Measurements from ENCODE around the gene SLC8A2. TPM values are rescaled to one million over a fixed set of nuclear protein-coding genes. Genes with fewer than 3 reads are reported as not detected.
"Not testable (repeated sequence)": the region's sequence is repeated elsewhere in the genome, so short reads cannot be mapped to it uniquely, and the experiment has no call there.

SLC8A2 gene
- polyA plus RNA-seq, 1 donor (not counting 4 experiments of a cell fraction or from before 2014, with no cell fraction given): 0.17 TPM

DNA sequence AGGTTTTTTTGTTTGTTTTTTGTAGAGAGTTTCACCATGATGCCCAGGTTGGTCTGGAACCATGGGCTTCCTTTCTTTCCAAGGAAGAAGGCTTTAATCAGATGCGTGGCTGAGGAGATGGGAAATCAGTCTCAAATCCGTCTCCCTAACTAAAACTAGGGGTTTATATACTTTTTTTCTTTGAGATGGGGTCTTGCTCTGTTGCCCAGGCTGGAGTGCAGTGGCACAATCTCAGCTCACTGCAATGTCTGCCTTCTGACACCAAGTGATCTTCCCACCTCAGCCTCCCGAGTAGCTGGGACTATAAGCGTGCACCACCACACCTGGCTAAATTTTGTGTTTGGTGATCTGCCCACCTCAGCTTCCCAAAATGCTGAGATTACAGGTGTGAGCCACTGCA lies 87.2 kb downstream of the SLC8A2 start:
- DNase-seq (ENCODE audit: low read depth, low spot score); H3K4me2 ChIP-seq (ENCODE audit: control insufficient read depth, extremely low read depth, insufficient read depth, low read depth, low read length); H3K9me1 ChIP-seq (ENCODE audit: control insufficient read depth, extremely low read depth, insufficient read depth, low read length); FAIRE-seq; H3K27ac ChIP-seq (ENCODE audit: control insufficient read depth, insufficient read depth, low read length); H3K4me1 ChIP-seq (ENCODE audit: control insufficient read depth, extremely low read depth, insufficient read depth, low read length); H2AFZ ChIP-seq (ENCODE audit: control insufficient read depth, low read length); dilution Hi-C loops (cut with MboI; ENCODE audit: extremely low pct_ligation_motif_present, low sequenced_read_pairs); H3K4me3 ChIP-seq (ENCODE audit: control insufficient read depth in 2 of 3, extremely low read depth in 1 of 3, insufficient read depth in 2 of 3, low read depth in 1 of 3, low read length in 3 of 3); H3K27me3 ChIP-seq (ENCODE audit: control insufficient read depth, extremely low read depth, insufficient read depth, low read length); H4K20me1 ChIP-seq (ENCODE audit: control insufficient read depth, extremely low read depth, insufficient read depth, low read length); H3K9ac ChIP-seq (ENCODE audit: control insufficient read depth, extremely low read depth, insufficient read depth, low read length); H3K79me2 ChIP-seq (ENCODE audit: control insufficient read depth, insufficient read depth, low read length); H3K9me3 ChIP-seq (ENCODE audit: control insufficient read depth, low read depth, low read length): not testable (repeated sequence)
- peaks cover 20% of the 10 kb centered on the region in 2 experiments for H3K36me3 ChIP-seq (ENCODE audit: control insufficient read depth in 2 of 2, extremely low read depth in 1 of 2, insufficient read depth in 2 of 2, low read length in 2 of 2)

GRCh38 chr19:47383890-47384289 lies 87.8 kb downstream of the SLC8A2 start:
- H3K4me1 ChIP-seq (ENCODE audit: control insufficient read depth, extremely low read depth, insufficient read depth, low read length); H3K27me3 ChIP-seq (ENCODE audit: control insufficient read depth, extremely low read depth, insufficient read depth, low read length); FAIRE-seq; H3K9me3 ChIP-seq (ENCODE audit: control insufficient read depth, low read depth, low read length); H3K27ac ChIP-seq (ENCODE audit: control insufficient read depth, insufficient read depth, low read length); DNase-seq (ENCODE audit: low read depth, low spot score); H3K4me2 ChIP-seq (ENCODE audit: control insufficient read depth, extremely low read depth, insufficient read depth, low read depth, low read length); H3K9ac ChIP-seq (ENCODE audit: control insufficient read depth, extremely low read depth, insufficient read depth, low read length); H3K79me2 ChIP-seq (ENCODE audit: control insufficient read depth, insufficient read depth, low read length); H2AFZ ChIP-seq (ENCODE audit: control insufficient read depth, low read length); H3K9me1 ChIP-seq (ENCODE audit: control insufficient read depth, extremely low read depth, insufficient read depth, low read length); H4K20me1 ChIP-seq (ENCODE audit: control insufficient read depth, extremely low read depth, insufficient read depth, low read length); dilution Hi-C loops (cut with MboI; ENCODE audit: extremely low pct_ligation_motif_present, low sequenced_read_pairs); H3K4me3 ChIP-seq (ENCODE audit: control insufficient read depth in 2 of 3, extremely low read depth in 1 of 3, insufficient read depth in 2 of 3, low read depth in 1 of 3, low read length in 3 of 3): not testable (repeated sequence)
- H3K36me3 ChIP-seq (ENCODE audit: control insufficient read depth in 2 of 2, extremely low read depth in 1 of 2, insufficient read depth in 2 of 2, low read length in 2 of 2): peaks cover 20 to 23% of the 10 kb centered on the region in 2 experiments

DNA sequence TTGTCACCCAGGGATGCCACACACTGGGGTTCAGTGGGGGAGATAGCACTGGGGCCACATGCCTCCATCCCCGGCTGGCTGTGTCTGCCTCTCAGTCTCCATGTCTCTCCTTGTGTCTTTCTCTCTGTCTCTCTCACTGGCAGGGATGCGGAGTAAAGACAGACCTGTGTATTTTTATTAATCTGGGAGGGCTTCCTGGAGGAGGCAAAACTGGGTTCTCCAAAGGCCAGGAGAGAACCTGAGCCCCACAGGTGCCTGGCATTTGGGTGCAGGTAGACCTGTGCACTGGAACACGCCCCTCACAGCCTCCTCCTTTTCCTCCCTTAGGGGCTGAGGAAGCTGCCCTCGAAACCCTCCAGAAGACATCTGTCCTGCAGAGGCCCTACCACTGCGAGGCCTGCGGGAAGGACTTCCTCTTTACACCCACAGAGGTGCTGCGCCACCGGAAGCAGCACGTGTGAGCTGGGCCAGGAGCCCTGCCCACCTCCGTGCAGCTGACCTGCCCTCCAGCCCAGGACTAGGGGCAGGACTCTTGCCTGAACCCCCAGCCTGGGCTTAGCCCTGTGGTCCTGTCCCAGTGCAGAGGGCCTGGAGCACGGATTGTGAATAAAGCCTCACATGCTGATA lies 89.9 kb downstream of the SLC8A2 start:
- peaks cover 20 to 28% of the 10 kb centered on the region in 2 experiments for H3K36me3 ChIP-seq (ENCODE audit: control insufficient read depth in 2 of 2, extremely low read depth in 1 of 2, insufficient read depth in 2 of 2, low read length in 2 of 2)
- H4K20me1 ChIP-seq (ENCODE audit: control insufficient read depth, extremely low read depth, insufficient read depth, low read length): no peaks in the 10 kb centered on the region
- H3K4me1 ChIP-seq (ENCODE audit: control insufficient read depth, extremely low read depth, insufficient read depth, low read length): no peaks in the 10 kb centered on the region

More for the DNA sequence above, 89.9 kb downstream of the SLC8A2 start:
- H3K27me3 ChIP-seq (ENCODE audit: control insufficient read depth, extremely low read depth, insufficient read depth, low read length): no peaks in the 10 kb centered on the region
- H3K79me2 ChIP-seq (ENCODE audit: control insufficient read depth, insufficient read depth, low read length): no peaks in the 10 kb centered on the region
- no peaks in the 10 kb centered on the region for H3K9me3 ChIP-seq (ENCODE audit: control insufficient read depth, low read depth, low read length)
- no peak for DNase-seq (ENCODE audit: low read depth, low spot score)
- no peak overlapping the region for H3K9ac ChIP-seq (ENCODE audit: control insufficient read depth, extremely low read depth, insufficient read depth, low read length)
- H3K4me2 ChIP-seq (ENCODE audit: control insufficient read depth, extremely low read depth, insufficient read depth, low read depth, low read length): no peak overlapping the region
- no peak overlapping the region for H3K27ac ChIP-seq (ENCODE audit: control insufficient read depth, insufficient read depth, low read length)
- no peak overlapping the region for H2AFZ ChIP-seq (ENCODE audit: control insufficient read depth, low read length)
- TF ChIP-seq CTCF (optimal IDR thresholded peaks at IDR 0.05 in 1 of 3, IDR thresholded peaks at IDR 0.05 in 1 of 3, conservative IDR thresholded peaks at IDR 0.05 in 1 of 3; ENCODE audit: extremely low read depth in 1 of 3, insufficient read depth in 2 of 3, low read length in 3 of 3): no peak
- TF ChIP-seq EZH2 (IDR thresholded peaks at IDR 0.05; ENCODE audit: low read length): no peak
- H3K4me3 ChIP-seq (ENCODE audit: control insufficient read depth in 2 of 3, extremely low read depth in 1 of 3, insufficient read depth in 2 of 3, low read depth in 1 of 3, low read length in 3 of 3): no peak overlapping the region
- dilution Hi-C loops (cut with MboI; ENCODE audit: extremely low pct_ligation_motif_present, low sequenced_read_pairs): no loop called here
- FAIRE-seq: no peak
- no peaks in the 10 kb centered on the region for H3K9me1 ChIP-seq (ENCODE audit: control insufficient read depth, extremely low read depth, insufficient read depth, low read length)
